HL-60 (cell line): ENCODE results near the gene HRK.

Source experiments
- DNase-seq, 2 experiments: peaks; one replicate each; pipeline ENCODE4 v3.0.0-alpha.2; 2010 to 2020; ENCODE audit warnings: low read depth in 1 of 2, low spot score in 1 of 2
- H3K27ac ChIP-seq: fragments of 250-450 bp; sonication (Bioruptor Pico); replicated peaks from 2 replicates; pipeline ENCODE4 v1.5.1; 2020; ENCODE audit warnings: mild to moderate bottlenecking, moderate library complexity
- H3K27me3 ChIP-seq: fragments of 250-450 bp; sonication (Bioruptor Pico); 2 replicates; pipeline ENCODE4 v1.5.1; 2021; ENCODE audit warnings: mild to moderate bottlenecking, moderate library complexity; ENCODE audit not compliant: insufficient read depth, poor library complexity, severe bottlenecking
- H3K4me3 ChIP-seq: replicated peaks from 2 replicates; pipeline ENCODE4 v1.5.1; 2011; ENCODE audit warnings: mild to moderate bottlenecking, control low read depth, low read length; ENCODE audit not compliant: insufficient read depth
- GABPA ChIP-seq: IDR thresholded peaks from 2 replicates; pipeline ENCODE4 v1.6.1; 2012; ENCODE audit warnings: low read depth
- POLR2AphosphoS5 ChIP-seq: IDR thresholded peaks from 2 replicates; pipeline ENCODE4 v1.6.1; 2012; ENCODE audit warnings: low read depth
- SPI1 ChIP-seq: IDR thresholded peaks from 2 replicates; pipeline ENCODE4 v1.6.1; 2012; ENCODE audit warnings: low read depth, mild to moderate bottlenecking, borderline replicate concordance
- TF ChIP-seq, protein P1 (sequence below): IDR thresholded peaks from 2 replicates; pipeline ENCODE4 v1.6.1; 2012; ENCODE audit warnings: low read depth; ENCODE audit not compliant: insufficient replicate concordance
- TF ChIP-seq, protein P2 (sequence below): IDR thresholded peaks from one replicate; pipeline ENCODE4 v1.5.1; 2011; ENCODE audit warnings: low read length, control low read depth, inconsistent platforms; ENCODE audit not compliant: insufficient read depth

The HRK gene

DNA sequence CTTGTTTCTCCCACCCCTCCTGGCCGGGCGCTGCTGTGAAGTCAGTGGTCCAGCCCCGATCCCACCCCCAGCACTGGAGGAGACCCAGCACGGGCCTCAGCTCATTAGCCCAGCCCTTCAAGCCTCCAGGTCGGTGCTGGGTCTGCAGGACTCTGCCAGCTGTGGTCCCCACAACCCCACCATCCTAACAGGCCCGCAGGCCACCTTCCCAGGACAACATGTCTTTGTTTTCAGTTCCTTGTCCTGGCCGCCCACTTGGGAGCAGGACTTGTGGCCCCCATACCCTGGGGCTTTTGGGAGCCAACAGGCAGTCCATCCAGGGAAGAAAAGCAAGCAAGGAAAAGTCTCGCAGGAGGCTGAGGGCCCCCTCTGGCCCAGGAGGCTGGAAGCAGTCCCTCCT, 60.0 kb downstream of the HRK start:
- DNase-seq, result no peak
- Histone ChIP-seq H3K27ac (no peak overlapping the region), H3K27me3 (no peaks in the 10 kb centered on the region), H3K4me3 (no peak overlapping the region)
- TF ChIP-seq POLR2AphosphoS5, result no peak
- no peak for TF ChIP-seq SPI1
- TF ChIP-seq, protein P1, sequence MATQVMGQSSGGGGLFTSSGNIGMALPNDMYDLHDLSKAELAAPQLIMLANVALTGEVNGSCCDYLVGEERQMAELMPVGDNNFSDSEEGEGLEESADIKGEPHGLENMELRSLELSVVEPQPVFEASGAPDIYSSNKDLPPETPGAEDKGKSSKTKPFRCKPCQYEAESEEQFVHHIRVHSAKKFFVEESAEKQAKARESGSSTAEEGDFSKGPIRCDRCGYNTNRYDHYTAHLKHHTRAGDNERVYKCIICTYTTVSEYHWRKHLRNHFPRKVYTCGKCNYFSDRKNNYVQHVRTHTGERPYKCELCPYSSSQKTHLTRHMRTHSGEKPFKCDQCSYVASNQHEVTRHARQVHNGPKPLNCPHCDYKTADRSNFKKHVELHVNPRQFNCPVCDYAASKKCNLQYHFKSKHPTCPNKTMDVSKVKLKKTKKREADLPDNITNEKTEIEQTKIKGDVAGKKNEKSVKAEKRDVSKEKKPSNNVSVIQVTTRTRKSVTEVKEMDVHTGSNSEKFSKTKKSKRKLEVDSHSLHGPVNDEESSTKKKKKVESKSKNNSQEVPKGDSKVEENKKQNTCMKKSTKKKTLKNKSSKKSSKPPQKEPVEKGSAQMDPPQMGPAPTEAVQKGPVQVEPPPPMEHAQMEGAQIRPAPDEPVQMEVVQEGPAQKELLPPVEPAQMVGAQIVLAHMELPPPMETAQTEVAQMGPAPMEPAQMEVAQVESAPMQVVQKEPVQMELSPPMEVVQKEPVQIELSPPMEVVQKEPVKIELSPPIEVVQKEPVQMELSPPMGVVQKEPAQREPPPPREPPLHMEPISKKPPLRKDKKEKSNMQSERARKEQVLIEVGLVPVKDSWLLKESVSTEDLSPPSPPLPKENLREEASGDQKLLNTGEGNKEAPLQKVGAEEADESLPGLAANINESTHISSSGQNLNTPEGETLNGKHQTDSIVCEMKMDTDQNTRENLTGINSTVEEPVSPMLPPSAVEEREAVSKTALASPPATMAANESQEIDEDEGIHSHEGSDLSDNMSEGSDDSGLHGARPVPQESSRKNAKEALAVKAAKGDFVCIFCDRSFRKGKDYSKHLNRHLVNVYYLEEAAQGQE, result no peak
- TF ChIP-seq, protein P2, sequence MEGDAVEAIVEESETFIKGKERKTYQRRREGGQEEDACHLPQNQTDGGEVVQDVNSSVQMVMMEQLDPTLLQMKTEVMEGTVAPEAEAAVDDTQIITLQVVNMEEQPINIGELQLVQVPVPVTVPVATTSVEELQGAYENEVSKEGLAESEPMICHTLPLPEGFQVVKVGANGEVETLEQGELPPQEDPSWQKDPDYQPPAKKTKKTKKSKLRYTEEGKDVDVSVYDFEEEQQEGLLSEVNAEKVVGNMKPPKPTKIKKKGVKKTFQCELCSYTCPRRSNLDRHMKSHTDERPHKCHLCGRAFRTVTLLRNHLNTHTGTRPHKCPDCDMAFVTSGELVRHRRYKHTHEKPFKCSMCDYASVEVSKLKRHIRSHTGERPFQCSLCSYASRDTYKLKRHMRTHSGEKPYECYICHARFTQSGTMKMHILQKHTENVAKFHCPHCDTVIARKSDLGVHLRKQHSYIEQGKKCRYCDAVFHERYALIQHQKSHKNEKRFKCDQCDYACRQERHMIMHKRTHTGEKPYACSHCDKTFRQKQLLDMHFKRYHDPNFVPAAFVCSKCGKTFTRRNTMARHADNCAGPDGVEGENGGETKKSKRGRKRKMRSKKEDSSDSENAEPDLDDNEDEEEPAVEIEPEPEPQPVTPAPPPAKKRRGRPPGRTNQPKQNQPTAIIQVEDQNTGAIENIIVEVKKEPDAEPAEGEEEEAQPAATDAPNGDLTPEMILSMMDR, result no peak
- no peak for TF ChIP-seq GABPA

DNA sequence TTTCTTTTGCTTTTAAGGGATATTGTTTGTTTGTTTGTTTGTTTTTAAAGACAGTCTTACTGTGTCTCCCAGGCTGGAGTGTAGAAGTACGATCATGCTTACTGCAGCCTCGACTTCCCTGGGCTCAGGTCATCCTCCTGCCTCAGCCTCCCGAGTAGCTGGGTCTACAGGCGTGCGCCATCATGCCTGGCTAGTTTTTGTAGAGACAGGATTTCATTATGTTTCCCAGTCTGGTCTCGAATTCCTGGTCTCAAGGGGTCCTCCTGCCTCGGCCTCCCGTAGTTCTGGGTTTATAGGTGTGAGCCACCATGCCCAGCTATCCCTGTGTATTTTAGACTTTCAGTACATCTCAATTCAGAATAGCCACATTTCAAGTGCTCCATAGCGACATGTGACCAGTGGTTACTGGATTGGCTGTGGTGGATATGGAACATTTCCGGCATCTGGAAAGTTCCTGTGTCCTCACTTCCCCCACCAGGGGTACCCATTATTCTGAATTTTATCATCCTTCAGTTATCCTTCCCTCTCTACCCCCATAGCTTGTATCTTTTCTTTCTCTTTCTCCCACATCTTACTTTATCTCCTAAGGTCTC, 61.1 kb downstream of the HRK start:
- no peak for TF ChIP-seq POLR2AphosphoS5
- TF ChIP-seq, protein P2, result no peak
- TF ChIP-seq SPI1, result no peak
- TF ChIP-seq, protein P1, result no peak
- TF ChIP-seq GABPA, result no peak
- Histone ChIP-seq H3K27ac (no peak overlapping the region), H3K4me3 (no peak overlapping the region), H3K27me3 (no peaks in the 10 kb centered on the region)
- DNase-seq, result no peak

DNA sequence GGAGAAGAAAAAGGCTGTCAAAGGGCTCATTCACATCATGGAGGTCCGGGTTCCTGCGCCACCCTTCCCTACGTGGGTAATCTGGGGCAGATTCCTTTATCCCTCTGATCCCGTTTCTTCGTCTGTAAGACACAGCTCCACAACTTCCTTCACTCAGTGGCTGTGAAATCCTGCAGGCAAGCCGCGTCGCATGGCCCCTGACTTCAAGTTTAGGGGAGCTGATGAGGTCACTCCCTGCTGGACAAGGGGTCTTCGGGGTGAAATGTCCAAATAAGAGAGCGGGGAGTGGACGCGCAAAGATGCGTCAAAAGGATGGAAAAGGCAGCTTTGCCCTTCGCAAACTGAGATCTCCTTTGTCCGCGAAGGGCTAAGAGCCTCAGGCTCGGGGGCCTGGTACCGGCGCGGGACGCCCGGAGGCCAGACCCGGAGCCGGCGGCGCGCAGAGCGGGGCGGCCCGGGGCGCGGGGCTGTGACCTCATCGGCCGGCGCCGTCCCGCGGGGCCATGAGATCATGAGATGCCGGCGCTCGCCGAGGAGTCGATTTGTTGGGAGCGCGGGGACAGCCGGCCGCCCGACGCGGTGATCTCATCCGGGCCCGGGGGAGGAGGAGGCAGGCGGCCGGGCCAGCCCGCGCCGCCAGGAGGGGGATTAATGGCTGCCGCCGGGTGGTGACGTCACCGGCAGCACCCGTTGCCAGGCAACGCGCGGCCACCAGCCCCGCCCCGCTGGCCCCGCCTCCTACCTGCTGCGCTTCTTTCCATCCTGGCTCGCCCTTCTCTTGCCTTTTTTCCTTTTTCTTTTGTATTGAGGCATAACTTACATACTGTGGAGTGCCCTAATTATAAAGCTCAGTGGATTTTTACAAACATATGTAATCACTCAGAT, 62.1 kb downstream of the HRK start:
- Histone ChIP-seq H3K4me3 (peak overlapping the region; percentile 77), H3K27ac (peak overlapping the region; percentile 65), H3K27me3 (no peaks in the 10 kb centered on the region)
- DNase-seq, result peak; percentile 49 to 69
- TF ChIP-seq, protein P2, result no peak
- TF ChIP-seq, protein P1, result no peak
- TF ChIP-seq SPI1 (no peak), POLR2AphosphoS5 (no peak), GABPA (no peak)
